ENCODE data around the gene ZHX3. TPM values are rescaled to one million over a fixed set of nuclear protein-coding genes. Genes with fewer than 3 reads are reported as not detected.

The ZHX3 gene
- total and polyA plus RNA-seq, 2 of the 4 experiments (the other 2 are of a cell fraction), result 25.0 to 28.0 TPM

- Histone ChIP-seq H2BK120ac (ENCODE audit: low read depth, low read length) (peak overlapping the region; percentile 22; the same call in 1 of the 2 replicates), H3K23ac (ENCODE audit: low read depth, low read length) (no peak overlapping the region; the same call in 1 of the 2 replicates), H2BK5ac (ENCODE audit: low read depth, low read length, poor library complexity, severe bottlenecking) (peak overlapping the region; percentile 52), H3K27ac (ENCODE audit: insufficient read depth, low read length) (no peak overlapping the region), H4K20me1 (ENCODE audit: insufficient read depth, low read length) (no peaks in the 10 kb centered on the region), H3K4me3 (ENCODE audit: insufficient read depth, low read depth, low read length) (no peak overlapping the region), H4K91ac (ENCODE audit: insufficient read depth, low read depth, low read length) (peak overlapping the region; percentile 18; the same call in 1 of the 2 replicates), H3K4ac (ENCODE audit: low read depth, low read length) (peak overlapping the region; percentile 42), H3K9me3 (ENCODE audit: control insufficient read depth, insufficient read depth, low read length) (no peaks in the 10 kb centered on the region), H4K5ac (ENCODE audit: low read depth, low read length) (no peak overlapping the region), H3K4me1 (ENCODE audit: control insufficient read depth, insufficient read depth, low read length) (peaks cover 12% of the 10 kb centered on the region), H2AK9ac (replicated peaks; ENCODE audit: low read depth, low read length, poor library complexity) (no peak overlapping the region), H3K79me1 (ENCODE audit: low read depth in 1 of 2, low read length in 2 of 2) (peaks cover 29 to 49% of the 10 kb centered on the region in 2 experiments), H3K14ac (replicated peaks; ENCODE audit: low read depth, low read length) (0 out of 2 replicates have a peak overlapping the region, but pooled peaks have one; percentile 32), H2BK15ac (ENCODE audit: low read depth, low read length) (peak overlapping the region; percentile 1; the same call in 1 of the 3 replicates), H3K18ac (ENCODE audit: low read depth, low read length) (no peak overlapping the region), H3K27me3 (ENCODE audit: control insufficient read depth, insufficient read depth, low read length) (no peaks in the 10 kb centered on the region), H3K9ac (ENCODE audit: low read depth, low read length) (no peak overlapping the region), H2AFZ (replicated peaks; ENCODE audit: low read length, poor library complexity) (no peak overlapping the region), H2AK5ac (ENCODE audit: low read depth, low read length) (peak overlapping the region; percentile 3; the same call in 1 of the 2 replicates), H3K4me2 (ENCODE audit: low read depth, low read length) (no peak overlapping the region), H2BK20ac (ENCODE audit: low read depth, low read length) (no peak overlapping the region), H3K56ac (ENCODE audit: extremely low read depth, insufficient read depth, low read length) (no peak overlapping the region), H3K9me1 (ENCODE audit: insufficient read depth, low read length) (peaks cover 22% of the 10 kb centered on the region), H3K36me3 (ENCODE audit: control insufficient read depth, insufficient read depth, low read length) (no peaks in the 10 kb centered on the region), H4K8ac (ENCODE audit: low read depth in 2 of 2, low read length in 2 of 2) (peak overlapping the region in 1 of 2 experiments; percentile 23; a peak in 1 of 4 replicates)
- TF ChIP-seq MAFK (IDR thresholded peaks at IDR 0.05; ENCODE audit: low read depth, low read length) (peak; percentile 76), CEBPB (IDR thresholded peaks at IDR 0.05; ENCODE audit: low read depth, low read length) (no peak)
- no CpG with 5 or more reads among the region's 3 CpGs for WGBS, 2 experiments (ENCODE audit: extremely low coverage in 2 of 2, insufficient read length in 1 of 2)
- intact Hi-C loops (cut with micrococcal nuclease), result loop anchor here (5.0 to 10.0 kb wide), 2 partner anchors 181 to 267 kb away; no protein-coding TSS in a partner anchor
- no TSS peak for BruUV-seq (replicated peaks)
- POLR2A ChIA-PET (ENCODE audit: unreplicated experiment), result no interaction called here
- ATAC-seq (ENCODE audit: low read depth), result no peak
- dilution Hi-C loops (cut with HindIII; ENCODE audit: low sequenced_read_pairs, unreplicated experiment), result no loop called here
- no peak for DNase-seq
- CTCF ChIA-PET, result interaction anchor here (0.9 to 1.5 kb wide), 2 partner anchors 8 to 13 kb away, joined by 3 to 5 read pairs; no protein-coding TSS in a partner anchor
- in situ Hi-C loops (cut with MboI; ENCODE audit: low sequenced_read_pairs), result loop anchor here (5.0 kb wide), 1 partner anchor 98 kb away; no protein-coding TSS in a partner anchor
Measured at GRCh38 chr20:41234041-41234440, 83.5 kb downstream of the ZHX3 start.
